Fibroblast of mammary gland (primary cell): ENCODE results near the gene TTC28.

Experiments
- DNase-seq: peaks from one replicate; pipeline ENCODE4 v3.0.0-alpha.2; 2010; ENCODE audit warnings: low read depth
- H3K4me3 ChIP-seq: 2 replicates; pipeline ENCODE4 v1.5.1; 2011; ENCODE audit warnings: low read depth, mild to moderate bottlenecking, low read length, moderate library complexity; ENCODE audit not compliant: control insufficient read depth
- TF ChIP-seq, protein P1 (sequence below): conservative IDR thresholded peaks from 2 replicates; pipeline ENCODE4 v1.5.1; 2011; ENCODE audit warnings: low read depth, low read length, inconsistent platforms; ENCODE audit not compliant: control insufficient read depth, insufficient read depth

The TTC28 gene

GRCh38 chr22:27978317-27978716 is 701.3 kb downstream of the TTC28 start:
- DNase-seq = no peak
- H3K4me3 ChIP-seq = no peak overlapping the region
- TF ChIP-seq, protein P1, sequence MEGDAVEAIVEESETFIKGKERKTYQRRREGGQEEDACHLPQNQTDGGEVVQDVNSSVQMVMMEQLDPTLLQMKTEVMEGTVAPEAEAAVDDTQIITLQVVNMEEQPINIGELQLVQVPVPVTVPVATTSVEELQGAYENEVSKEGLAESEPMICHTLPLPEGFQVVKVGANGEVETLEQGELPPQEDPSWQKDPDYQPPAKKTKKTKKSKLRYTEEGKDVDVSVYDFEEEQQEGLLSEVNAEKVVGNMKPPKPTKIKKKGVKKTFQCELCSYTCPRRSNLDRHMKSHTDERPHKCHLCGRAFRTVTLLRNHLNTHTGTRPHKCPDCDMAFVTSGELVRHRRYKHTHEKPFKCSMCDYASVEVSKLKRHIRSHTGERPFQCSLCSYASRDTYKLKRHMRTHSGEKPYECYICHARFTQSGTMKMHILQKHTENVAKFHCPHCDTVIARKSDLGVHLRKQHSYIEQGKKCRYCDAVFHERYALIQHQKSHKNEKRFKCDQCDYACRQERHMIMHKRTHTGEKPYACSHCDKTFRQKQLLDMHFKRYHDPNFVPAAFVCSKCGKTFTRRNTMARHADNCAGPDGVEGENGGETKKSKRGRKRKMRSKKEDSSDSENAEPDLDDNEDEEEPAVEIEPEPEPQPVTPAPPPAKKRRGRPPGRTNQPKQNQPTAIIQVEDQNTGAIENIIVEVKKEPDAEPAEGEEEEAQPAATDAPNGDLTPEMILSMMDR = no peak

DNA sequence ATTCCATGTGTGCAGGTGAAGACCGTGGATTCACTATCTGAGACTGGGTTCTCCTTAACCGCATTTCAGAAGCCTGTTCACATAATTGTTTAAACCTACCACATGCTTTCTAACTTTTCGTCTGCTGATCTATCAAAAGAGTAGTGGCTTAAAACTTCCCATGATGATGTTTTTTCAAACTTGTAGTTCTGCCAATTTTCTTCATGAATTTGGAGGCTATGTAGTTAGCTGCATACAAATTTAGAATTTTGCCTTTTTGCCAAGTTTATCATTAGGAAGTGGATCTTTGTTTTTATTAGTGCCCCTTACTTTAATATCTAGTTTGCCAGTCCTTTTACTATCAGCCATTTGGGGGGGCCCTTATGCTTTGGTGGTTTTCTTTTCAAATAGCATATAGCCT is 703.1 kb downstream of the TTC28 start:
- TF ChIP-seq, protein P1 = no peak
- no peak for DNase-seq
- H3K4me3 ChIP-seq = no peak overlapping the region

DNA sequence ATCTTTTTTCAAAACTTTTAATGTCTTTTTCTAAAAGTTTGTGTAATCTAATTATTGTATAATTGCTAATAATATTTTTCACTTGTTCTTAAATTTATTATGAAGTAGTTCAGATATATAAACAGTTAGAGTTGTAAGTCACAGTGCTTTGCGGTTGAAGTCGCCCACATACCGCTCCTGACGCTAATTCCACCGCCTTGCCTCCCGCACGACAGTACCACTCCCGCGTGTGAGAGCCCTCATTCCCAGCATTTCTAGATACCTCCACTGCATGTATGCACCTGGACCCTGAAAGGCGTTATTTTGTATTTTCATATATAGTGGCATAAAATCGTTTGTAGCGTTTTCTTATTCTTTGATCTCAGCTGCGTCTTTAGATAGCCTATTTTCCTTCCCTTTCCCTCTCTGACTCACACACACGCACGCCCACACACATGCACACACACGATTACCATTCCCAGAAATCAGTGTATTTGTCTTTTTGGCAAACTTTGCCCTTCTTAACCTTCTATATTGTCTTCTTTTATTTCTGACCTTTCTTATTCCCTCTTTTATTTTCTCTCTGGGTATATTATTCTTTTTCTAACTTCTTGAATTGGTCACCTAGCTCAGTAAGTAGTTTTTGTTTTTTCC is 704.1 kb downstream of the TTC28 start:
- TF ChIP-seq, protein P1 = no peak
- H3K4me3 ChIP-seq = peak overlapping the region; percentile 53
- DNase-seq = peak; percentile 67

- H3K4me3 ChIP-seq = no peak overlapping the region
- TF ChIP-seq, protein P1 = no peak
- no peak for DNase-seq
Measured at GRCh38 chr22:27973846-27974245, 705.8 kb downstream of the TTC28 start.

DNA sequence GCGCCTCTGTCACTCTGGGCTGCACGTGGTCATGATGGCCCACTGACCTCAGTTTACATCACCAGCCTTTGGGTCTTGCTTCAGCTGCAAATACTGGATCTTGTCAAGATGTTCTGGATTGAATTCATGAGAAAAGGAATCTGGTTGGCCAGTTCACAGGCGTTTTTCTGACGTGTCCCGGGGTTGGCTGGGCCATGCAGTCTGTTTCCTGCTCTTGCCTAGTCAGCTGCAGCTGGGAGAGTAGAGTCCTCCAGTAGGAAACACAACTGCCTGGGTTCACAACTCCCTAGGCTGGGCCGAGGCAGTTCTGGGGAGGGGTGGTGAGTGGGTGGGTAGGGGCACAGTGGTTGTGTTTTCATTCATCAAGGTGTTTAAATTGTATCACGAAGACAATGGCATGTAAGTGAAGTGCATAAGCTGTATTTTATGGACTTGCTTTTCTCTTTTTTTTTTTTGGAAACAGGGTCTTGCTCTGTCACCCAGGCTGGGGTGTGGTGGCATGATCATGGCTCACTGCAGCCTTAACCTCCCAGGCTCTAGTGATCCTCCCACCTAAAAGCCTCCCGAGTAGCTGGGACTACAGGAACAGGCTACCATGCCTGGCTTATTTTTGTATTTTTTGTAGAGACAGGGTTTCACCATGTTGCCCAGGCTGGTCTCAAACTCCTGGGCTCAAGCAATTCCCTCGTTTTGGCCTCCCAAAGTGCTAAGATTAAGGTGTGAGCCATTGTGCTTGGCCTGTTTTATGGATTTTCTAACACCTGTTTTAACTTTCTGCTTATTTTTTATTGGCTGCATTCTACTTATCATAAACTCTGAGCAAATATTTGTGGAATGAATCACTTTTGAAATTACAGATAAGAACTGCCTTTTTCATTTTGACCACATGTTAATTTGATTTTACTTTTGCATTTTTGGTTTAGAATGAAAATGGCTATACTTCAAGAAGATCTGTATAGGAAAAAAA is 706.6 kb downstream of the TTC28 start:
- TF ChIP-seq, protein P1 = no peak

DNA sequence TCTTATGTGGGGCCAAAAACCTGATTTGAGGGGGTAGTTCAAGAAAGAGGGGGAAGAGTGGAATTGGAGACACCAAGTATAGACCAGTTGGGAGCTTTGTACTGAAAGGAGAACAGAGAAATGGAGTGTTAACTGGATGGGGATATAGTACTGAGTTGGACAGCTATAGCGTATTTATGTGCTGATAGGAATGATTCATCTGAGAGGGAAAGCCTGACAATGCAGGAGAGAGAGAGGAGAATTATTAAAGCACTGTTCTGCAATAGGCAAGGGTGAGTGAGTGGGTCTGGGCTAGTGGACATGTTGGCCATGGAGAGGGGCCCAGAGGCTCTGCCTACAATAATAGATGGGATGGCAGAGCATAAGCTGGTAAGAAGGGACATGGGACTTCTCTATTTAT is 707.7 kb downstream of the TTC28 start:
- H3K4me3 ChIP-seq = no peak overlapping the region
- DNase-seq = no peak
- TF ChIP-seq, protein P1 = no peak

More for the DNA sequence above, 706.6 kb downstream of the TTC28 start:
- no peak for DNase-seq
- no peak overlapping the region for H3K4me3 ChIP-seq
